Inferior parietal cortex (tissue), 1 donor: ENCODE measurements around the gene MAD1L1.

Experiments used
- DNase-seq: peaks from one replicate; pipeline ENCODE4 v3.0.0-alpha.2; 2016; ENCODE audit errors: extremely low spot score

MAD1L1 gene

DNA sequence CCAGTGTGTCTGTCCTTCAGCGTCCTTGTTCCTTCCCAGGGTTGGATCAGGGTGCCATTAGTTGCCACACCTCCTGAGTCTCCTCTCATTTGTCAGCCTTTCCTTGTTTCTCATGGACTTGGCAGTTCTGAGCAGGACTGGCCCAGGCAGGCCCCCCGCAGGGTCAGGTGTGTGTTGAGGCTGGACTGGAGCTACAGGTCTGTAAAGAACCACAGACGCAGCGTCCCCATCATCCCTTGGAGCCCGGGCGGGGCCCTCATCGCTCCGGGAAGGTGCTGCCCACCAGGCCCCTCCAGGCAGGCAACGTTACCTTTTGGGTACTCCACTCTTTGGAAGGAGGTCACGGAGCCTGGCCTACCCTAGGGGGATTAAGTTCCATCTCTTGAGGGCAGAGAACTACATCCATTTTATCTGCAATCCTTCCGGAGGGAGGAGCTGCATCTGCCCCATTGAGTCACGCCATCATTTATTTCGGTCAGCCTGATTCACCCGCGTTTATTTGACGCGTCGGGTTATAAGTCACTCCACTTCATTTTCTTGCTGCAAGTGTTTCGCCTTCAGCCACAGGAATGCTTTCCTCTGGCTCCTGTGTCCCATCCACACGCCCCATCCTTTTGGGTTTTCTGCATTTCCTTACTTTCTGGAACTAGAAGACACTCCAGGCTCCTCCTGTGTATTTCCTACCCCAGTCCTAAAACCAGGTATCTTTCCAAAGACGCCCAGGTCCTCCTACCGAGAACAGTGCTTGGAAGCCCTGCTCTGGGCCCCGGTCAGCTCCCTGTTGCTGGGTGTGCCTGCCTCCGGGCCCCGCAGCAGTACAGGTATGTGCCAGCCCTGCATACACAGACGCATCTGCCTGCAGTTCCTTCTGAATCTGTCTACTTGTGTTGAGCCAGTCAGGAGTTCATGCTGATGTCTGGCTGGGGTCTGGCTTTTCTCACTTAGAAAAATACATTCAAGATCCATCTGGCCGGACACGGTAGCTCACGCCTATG, 141.9 kb downstream of the MAD1L1 start:
- DNase-seq = no peak

GRCh38 chr7:2088801-2089200, 143.9 kb downstream of the MAD1L1 start:
- no peak for DNase-seq

GRCh38 chr7:2087744-2088143, 145.0 kb downstream of the MAD1L1 start:
- no peak for DNase-seq

GRCh38 chr7:2086229-2086628, 146.5 kb downstream of the MAD1L1 start:
- DNase-seq = no peak

- DNase-seq = no peak
Observed at GRCh38 chr7:2085804-2086203, 146.9 kb downstream of the MAD1L1 start.

DNA sequence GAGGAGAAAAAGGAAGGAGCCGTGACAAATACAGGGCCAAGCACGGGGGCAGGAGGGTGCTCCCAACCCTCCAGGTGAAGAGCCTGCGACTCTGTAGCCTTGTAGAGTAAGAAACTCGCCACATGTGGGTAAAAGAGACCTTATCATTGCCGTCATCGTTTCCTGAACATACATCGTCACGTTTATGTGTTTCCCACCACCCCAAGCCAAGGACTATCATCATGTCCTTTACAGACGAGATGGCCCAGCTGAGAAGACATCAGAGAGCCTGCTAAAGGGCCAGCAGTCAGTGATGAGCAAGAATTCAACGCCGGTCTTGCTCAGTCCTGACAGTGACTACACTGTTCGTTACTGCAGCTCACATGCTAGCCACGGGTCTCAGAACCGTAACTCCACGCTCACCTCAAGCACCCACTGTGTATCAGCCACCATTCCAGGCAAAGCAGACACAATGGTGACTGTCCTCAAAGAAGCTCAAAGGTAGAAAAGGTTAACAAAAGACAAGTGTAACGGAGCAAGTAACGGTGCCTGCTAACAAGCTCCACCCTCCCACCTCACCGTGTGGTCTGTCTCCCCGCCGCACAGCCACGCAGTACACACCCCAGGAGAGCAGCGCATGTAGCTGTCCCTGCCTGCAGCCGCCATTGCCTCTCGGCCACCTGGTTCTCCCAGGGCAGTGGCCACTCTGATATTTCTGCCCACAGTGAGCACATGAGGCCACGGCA, 147.8 kb downstream of the MAD1L1 start:
- DNase-seq = no peak

DNA sequence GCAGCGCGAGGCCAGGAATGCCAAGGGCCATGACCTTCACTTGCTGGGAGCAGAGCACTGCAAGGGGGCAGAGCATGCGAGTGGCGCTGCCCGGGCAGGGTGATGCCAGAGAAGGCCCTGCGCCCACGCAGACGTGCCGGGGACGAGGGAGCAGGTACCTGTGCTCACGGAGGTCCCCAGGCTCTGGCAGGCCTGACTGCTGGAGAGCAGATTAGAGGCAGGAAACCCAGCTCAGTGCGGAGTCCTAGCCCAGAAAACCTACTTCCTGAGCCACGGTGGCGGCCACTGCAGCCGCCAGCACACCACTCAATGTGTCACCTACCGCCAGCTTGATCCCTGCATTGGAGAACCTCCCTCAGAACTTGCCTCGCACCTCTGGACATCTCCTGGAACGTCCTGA, 148.4 kb downstream of the MAD1L1 start:
- DNase-seq = no peak

DNA sequence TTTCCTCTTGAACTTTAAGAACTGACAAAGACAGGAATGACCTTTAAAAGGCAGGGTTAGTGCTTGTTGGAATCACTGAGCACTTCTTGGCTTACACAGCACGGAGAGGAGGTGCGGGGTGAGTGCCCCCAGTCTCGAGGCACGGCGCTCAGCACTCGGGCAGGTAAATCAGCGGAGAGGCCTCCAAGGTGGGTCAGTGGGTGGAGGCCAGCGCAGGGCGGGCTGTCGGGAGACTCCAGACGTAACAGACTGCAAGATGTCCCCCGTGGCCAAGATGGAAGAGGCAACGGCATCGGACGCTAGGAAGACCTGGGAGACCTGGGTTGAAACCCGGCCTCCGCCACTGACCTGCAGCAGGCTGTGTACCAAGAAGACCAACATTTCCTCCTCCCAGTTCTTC, 149.4 kb downstream of the MAD1L1 start:
- no peak for DNase-seq

DNA sequence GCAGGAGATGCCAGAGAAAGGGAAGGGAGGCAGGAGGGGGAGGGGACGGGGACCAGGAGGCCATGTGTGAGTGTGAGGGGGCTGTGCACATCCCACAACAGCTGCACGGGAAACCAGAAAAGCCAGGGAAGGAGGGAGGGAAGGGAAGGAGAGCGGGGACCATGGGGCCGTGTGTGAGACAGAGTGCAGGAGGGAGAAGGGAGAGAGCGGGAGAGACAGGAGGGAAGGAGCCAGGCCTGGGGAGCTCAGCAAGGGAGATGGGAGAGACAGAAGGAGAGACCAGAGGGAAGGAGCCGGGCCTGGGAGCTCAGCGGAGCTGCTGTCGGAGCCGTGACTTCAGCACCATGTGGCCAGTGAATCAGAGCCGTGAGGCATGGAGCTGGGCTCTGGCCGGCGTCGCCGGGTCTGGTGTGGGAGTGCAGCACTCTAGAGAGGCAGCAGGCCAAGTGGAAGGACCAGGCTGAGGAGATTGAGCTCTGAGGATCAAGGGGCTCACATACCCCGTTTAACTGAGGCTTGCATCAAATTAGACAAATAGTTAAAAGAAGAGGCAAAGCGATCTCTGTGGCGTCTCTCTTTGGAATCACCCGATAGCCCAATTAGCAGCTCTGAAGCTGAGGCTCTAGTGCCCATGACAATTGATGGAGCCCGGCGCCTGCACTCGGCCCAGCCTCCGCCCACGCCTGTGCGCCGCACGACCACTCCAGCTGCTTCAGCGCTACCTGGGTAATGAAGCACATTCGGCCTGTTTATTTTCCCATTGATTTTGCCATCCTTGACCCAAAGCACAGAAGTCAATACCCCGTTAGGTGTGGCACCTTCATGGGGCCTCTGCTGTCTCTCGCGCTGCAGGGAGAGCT, 150.4 kb downstream of the MAD1L1 start:
- DNase-seq = no peak

- no peak for DNase-seq
Observed at GRCh38 chr7:2081526-2082135, 151.1 kb downstream of the MAD1L1 start.

DNA sequence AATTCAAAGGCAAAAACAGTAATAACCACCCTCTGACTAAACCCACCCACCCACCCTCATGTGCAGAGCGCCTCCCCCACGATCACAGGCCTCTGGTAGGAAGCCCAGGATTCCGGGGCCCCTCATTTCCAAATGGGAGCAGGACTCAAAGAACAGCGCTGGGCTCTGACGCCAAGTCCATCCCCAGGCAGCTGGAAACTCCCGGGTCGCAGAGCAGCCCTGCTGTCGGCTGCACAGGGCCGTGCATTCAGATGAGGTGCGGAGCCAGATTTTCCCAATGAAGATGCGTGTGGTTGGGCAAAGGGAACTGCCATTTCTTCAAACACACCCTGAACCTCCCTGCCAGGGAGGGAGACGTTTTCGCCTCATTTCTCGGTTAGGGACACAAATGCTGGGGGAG, 152.3 kb downstream of the MAD1L1 start:
- DNase-seq = no peak

DNA sequence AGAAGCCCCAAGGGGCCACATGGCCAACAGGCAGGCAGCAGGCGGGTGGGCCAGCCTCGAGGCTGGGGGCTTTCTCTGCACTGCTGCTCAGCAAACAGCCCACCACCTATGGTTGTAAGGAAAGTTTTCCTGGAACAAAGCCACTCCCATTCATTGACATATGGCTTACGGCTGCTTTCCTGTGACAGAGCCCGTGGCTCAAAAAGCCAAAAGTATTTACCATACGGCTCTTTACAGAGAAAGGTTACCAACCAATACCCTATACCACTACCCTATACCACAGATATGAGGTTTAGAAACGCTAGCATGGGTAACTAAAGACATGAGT, 152.7 kb downstream of the MAD1L1 start:
- no peak for DNase-seq

GRCh38 chr7:2079332-2080059, 153.2 kb downstream of the MAD1L1 start:
- DNase-seq = peak; percentile 22

GRCh38 chr7:2078899-2079298, 153.8 kb downstream of the MAD1L1 start:
- DNase-seq = no peak

GRCh38 chr7:2076649-2077064, 156.1 kb downstream of the MAD1L1 start:
- no peak for DNase-seq

DNA sequence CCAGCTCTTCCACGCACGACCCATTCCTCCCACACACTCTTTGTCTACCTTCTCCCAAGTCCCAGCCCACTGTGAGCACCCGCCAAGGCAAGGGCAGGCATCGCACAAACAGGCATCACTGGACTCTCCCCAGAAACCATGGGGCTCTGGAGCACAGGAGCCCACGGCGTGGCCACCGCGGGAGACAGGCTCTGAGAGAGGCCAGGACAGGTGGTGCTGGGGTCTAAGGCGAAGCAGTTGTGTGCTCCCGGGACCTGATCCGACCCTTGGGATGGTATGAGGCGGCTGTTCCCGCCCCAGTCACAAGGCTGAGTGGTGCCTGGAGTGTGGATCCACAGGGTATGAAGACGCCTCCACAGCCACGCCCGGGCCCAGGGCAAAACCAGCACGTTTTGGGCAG, 156.9 kb downstream of the MAD1L1 start:
- DNase-seq = no peak

DNA sequence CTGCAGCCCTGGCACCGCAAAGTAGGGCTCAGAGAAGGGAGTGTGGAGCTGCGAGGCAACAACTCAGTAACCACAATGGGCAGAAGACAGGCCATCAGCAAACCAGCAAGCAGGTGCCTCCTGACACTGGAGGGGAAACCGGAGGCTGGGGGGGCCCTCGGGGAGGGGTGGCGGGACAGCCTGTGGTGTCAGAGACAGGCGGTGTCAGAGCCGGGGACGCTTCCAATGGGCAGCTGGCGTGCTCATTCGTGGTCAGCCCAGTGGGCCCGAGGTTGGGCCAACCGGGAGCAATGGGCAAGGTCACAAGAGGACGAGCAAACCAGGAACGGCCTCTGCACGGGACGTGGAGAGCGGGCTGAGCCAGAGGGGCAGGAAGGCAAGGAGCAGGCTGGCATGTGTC, 158.1 kb downstream of the MAD1L1 start:
- no peak for DNase-seq

DNA sequence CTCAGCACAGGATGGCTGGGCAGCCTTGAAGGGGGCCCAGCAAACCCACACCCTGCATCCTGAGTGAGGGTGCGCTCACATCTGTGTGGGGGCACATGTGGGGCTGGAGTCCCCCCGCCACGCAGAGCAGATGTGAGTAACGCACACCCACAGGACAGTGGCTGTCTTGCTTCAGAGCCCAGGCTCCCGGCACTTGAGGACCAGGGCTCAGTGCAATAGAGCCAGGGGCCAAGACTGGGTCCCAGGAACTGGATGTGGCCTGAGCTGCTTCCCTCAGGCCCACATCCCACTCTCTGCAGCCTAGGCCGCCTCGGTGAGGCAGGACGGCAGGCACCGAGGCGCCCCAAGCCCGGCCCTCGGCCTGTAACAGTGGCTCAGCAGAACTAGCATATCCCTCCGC, 159.9 kb downstream of the MAD1L1 start:
- DNase-seq = no peak

DNA sequence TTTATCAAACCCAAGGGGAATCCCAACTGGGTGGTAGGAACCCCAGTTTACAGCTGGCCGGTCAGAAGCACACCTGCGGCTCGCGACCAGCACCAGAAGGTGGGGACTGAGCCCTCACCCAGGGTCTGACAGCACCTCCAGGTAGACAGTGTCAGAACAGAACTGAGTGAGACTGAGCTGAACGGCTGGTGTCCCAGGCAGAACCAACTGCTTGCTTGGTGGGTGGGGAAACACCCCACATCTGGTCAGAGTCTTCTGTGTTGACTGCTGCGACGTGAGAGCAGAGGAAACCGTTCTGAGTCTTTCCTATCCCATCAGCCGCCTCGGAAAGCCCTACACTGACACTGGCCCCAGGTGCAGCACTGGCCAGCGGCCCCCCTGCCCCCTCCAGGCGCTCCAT, 160.7 kb downstream of the MAD1L1 start:
- no peak for DNase-seq

GRCh38 chr7:2071133-2071832, 161.5 kb downstream of the MAD1L1 start:
- no peak for DNase-seq
